Measurements from ENCODE around the gene SHD.
"Not testable (repeated sequence)": the region's sequence is repeated elsewhere in the genome, so short reads cannot be mapped to it uniquely, and the experiment has no call there.

The SHD gene

GRCh38 chr19:4267101-4267900 lies 11.8 kb upstream of the SHD start:
- DNase-seq, result no peak

GRCh38 chr19:4267901-4268815 lies 10.9 kb upstream of the SHD start:
- no peak for DNase-seq

- no peak for DNase-seq
Observed at GRCh38 chr19:4268816-4269430, 10.1 kb upstream of the SHD start.

- DNase-seq, result no peak
Observed at GRCh38 chr19:4272894-4273293, 6.2 kb upstream of the SHD start.

- DNase-seq, result not testable (repeated sequence)
Observed at GRCh38 chr19:4274321-4274686, 4.8 kb upstream of the SHD start.

GRCh38 chr19:4277191-4277696 lies 1.8 kb upstream of the SHD start:
- no peak for DNase-seq

- no peak for DNase-seq
Observed at GRCh38 chr19:4278010-4278409, 1.1 kb upstream of the SHD start.

GRCh38 chr19:4279267-4279529 lies 132 bp downstream of the SHD start:
- DNase-seq, result no peak

GRCh38 chr19:4279530-4280422 lies 710 bp downstream of the SHD start:
- DNase-seq, result no peak

GRCh38 chr19:4284176-4284958 lies 5.3 kb downstream of the SHD start:
- DNase-seq, result no peak

- DNase-seq, result no peak
Observed at GRCh38 chr19:4284974-4285373, 5.9 kb downstream of the SHD start.

GRCh38 chr19:4286141-4286540 lies 7.1 kb downstream of the SHD start:
- DNase-seq, result not testable (repeated sequence)

GRCh38 chr19:4288091-4288777 lies 9.2 kb downstream of the SHD start:
- DNase-seq, result no peak

- DNase-seq, result no peak
Observed at GRCh38 chr19:4291184-4291732, 12.2 kb downstream of the SHD start.

- DNase-seq, result no peak
Observed at GRCh38 chr19:4292515-4292914, 13.4 kb downstream of the SHD start.

GRCh38 chr19:4294389-4294788 lies 15.3 kb downstream of the SHD start:
- DNase-seq, result no peak

GRCh38 chr19:4295972-4296771 lies 17.1 kb downstream of the SHD start:
- peak; percentile 76 for DNase-seq

- no peak for DNase-seq
Observed at GRCh38 chr19:4297901-4298809, 19.1 kb downstream of the SHD start.

Data from DMS79 treated with DMSO at 0.1 percent for 48 hours (cell line).